Mesenchymal stem cell (in vitro differentiated cells and primary cell): ENCODE data around the gene CHKA.

Experiments used
- DNase-seq: peaks from one replicate; pipeline ENCODE4 v3.0.0-alpha.2; 2013
- H2AFZ ChIP-seq: one replicate; pipeline ENCODE4 v1.6.1; 2013; ENCODE audit warnings: low read depth, mild to moderate bottlenecking, control low read depth, inconsistent platforms, low read length, moderate library complexity
- H2AK5ac ChIP-seq: 2 replicates; pipeline ENCODE4 v1.6.1; 2013; ENCODE audit warnings: low read length, moderate library complexity, mild to moderate bottlenecking, inconsistent platforms; ENCODE audit not compliant: severe bottlenecking
- H2BK120ac ChIP-seq: one replicate; pipeline ENCODE4 v1.6.1; 2013; ENCODE audit warnings: low read depth, mild to moderate bottlenecking, inconsistent platforms, low read length, moderate library complexity
- H2BK12ac ChIP-seq, 2 experiments: one replicate each; pipeline ENCODE4 v1.6.1; 2013; ENCODE audit warnings: inconsistent platforms in 2 of 2, low read length in 2 of 2, mild to moderate bottlenecking in 2 of 2, moderate library complexity in 2 of 2, control low read depth in 1 of 2
- H2BK15ac ChIP-seq: one replicate; pipeline ENCODE4 v1.6.1; 2013; ENCODE audit warnings: mild to moderate bottlenecking, low read depth, inconsistent platforms; ENCODE audit not compliant: poor library complexity, severe bottlenecking
- H2BK5ac ChIP-seq: 2 replicates; pipeline ENCODE4 v1.6.1; 2013; ENCODE audit warnings: low read depth, mild to moderate bottlenecking, low read length, control low read depth, inconsistent platforms; ENCODE audit not compliant: poor library complexity, severe bottlenecking
- H3K14ac ChIP-seq, 2 experiments: one replicate each; pipeline ENCODE4 v1.6.1; 2013; ENCODE audit warnings: inconsistent platforms in 2 of 2, low read length in 2 of 2, control low read depth in 1 of 2, mild to moderate bottlenecking in 1 of 2, moderate library complexity in 1 of 2
- H3K18ac ChIP-seq, 2 experiments: one replicate each; pipeline ENCODE4 v1.6.1; 2013; ENCODE audit warnings: inconsistent platforms in 2 of 2, low read length in 2 of 2, control low read depth in 1 of 2, low read depth in 1 of 2, mild to moderate bottlenecking in 1 of 2
- H3K23ac ChIP-seq, 2 experiments: one replicate each; pipeline ENCODE4 v1.6.1; 2013; ENCODE audit warnings: inconsistent platforms in 2 of 2, low read length in 2 of 2, mild to moderate bottlenecking in 2 of 2, moderate library complexity in 2 of 2, control low read depth in 1 of 2
- H3K27ac ChIP-seq: 2 replicates; pipeline ENCODE4 v1.5.1; 2013; ENCODE audit warnings: mild to moderate bottlenecking, moderate library complexity, low read length, control low read depth, inconsistent platforms; ENCODE audit not compliant: poor library complexity, severe bottlenecking
- H3K27me3 ChIP-seq, 2 experiments: 2 replicates each; pipeline versions ENCODE4 v1.6.1 to v1.7.0; 2013; ENCODE audit warnings: low read length in 2 of 2, mild to moderate bottlenecking in 2 of 2, moderate library complexity in 2 of 2, control low read depth in 1 of 2, inconsistent platforms in 1 of 2; ENCODE audit not compliant: control insufficient read depth in 1 of 2, insufficient read depth in 1 of 2
- H3K36me3 ChIP-seq, 2 experiments: 2 replicates each; pipeline versions ENCODE4 v1.6.1 to v1.7.0; 2013; ENCODE audit warnings: low read length in 2 of 2, control low read depth in 1 of 2, inconsistent platforms in 1 of 2, low read depth in 1 of 2, mild to moderate bottlenecking in 1 of 2; ENCODE audit not compliant: insufficient read depth in 2 of 2, control insufficient read depth in 1 of 2
- H3K4ac ChIP-seq, 2 experiments: one replicate each; pipeline ENCODE4 v1.6.1; 2013; ENCODE audit warnings: inconsistent platforms in 2 of 2, low read length in 2 of 2, mild to moderate bottlenecking in 2 of 2, moderate library complexity in 2 of 2, control low read depth in 1 of 2, low read depth in 1 of 2
- H3K4me1 ChIP-seq: 2 replicates; pipeline ENCODE4 v1.6.1; 2013; ENCODE audit warnings: low read depth, low read length, control low read depth; ENCODE audit not compliant: control insufficient read depth, insufficient read depth
- H3K4me2 ChIP-seq: 2 replicates; pipeline ENCODE4 v1.6.1; 2013; ENCODE audit warnings: low read length, mild to moderate bottlenecking, inconsistent platforms; ENCODE audit not compliant: poor library complexity, severe bottlenecking
- H3K4me3 ChIP-seq, 2 experiments: 2 replicates each; pipeline versions ENCODE4 v1.5.1 to v1.7.0; 2013; ENCODE audit warnings: low read length in 2 of 2, mild to moderate bottlenecking in 2 of 2, control low read depth in 1 of 2, low read depth in 1 of 2; ENCODE audit not compliant: insufficient read depth in 1 of 2
- H3K79me1 ChIP-seq: replicated peaks from 2 replicates; pipeline ENCODE4 v1.6.1; 2013; ENCODE audit warnings: mild to moderate bottlenecking, control low read depth, low read length, inconsistent platforms; ENCODE audit not compliant: poor library complexity, severe bottlenecking
- H3K9ac ChIP-seq: 2 replicates; pipeline ENCODE4 v1.7.0; 2013; ENCODE audit warnings: mild to moderate bottlenecking, low read length, moderate library complexity
- H3K9me3 ChIP-seq: 2 replicates; pipeline ENCODE4 v1.7.0; 2013; ENCODE audit warnings: mild to moderate bottlenecking, low read length; ENCODE audit not compliant: control insufficient read depth
- H4K8ac ChIP-seq: one replicate; pipeline ENCODE4 v1.6.1; 2013; ENCODE audit warnings: inconsistent platforms, mild to moderate bottlenecking, low read length, moderate library complexity
- H4K91ac ChIP-seq: one replicate; pipeline ENCODE4 v1.6.1; 2013; ENCODE audit warnings: mild to moderate bottlenecking, low read length, inconsistent platforms
- WGBS: methylation state at CpG from one replicate; pipeline ENCODE4 v1.1.7; 2013; ENCODE audit warnings: mixed read lengths; 5-methylcytosine and 5-hydroxymethylcytosine counted together

Gene CHKA

DNA sequence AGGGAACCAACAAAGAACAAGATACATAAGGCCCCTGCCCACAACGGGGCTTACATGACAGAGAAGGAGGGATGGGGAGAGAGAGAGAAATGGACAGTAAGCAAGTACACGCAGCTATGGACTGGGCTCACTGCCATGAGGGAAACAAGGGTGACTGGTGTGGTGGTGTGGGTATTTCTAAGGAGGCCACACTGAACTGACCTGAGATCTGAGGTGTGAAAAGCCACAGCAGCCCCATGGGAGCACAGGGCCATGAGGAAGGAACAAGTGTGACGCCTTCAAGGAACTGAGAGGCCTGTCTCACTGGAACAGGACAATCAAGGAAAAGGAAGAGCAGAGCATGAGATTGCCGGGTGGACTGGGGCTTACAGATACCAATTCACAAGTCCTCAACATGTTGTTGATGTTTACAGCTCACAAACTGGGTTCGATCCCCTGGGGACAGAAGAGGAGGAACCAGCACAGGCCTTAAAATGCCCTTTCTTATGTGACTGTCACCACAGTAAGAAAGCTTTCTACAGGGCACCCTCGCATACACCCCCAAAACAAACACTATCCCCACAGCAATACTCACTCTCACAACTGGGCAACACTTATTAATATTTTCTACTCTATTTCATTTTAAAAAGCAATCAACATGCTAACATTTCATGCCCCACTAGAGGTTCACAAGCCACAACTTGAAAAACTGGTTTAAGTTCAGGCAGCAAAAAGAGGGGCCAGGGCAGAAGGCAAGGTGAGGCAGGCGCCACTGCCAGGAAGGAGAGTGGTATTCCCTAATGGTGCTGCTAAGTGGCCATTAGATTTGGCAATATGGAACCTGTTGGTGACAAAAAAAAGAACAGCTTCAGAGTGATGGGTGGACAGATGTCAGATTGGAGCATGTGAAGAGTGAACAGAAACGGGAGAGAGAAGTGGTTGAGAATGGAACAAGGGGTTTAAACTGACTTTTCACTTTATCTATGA, 43.3 kb downstream of the CHKA start:
- Histone ChIP-seq H3K27me3 (no peaks in the 10 kb centered on the region), H3K4ac (no peak overlapping the region), H2BK15ac (no peak overlapping the region), H3K9ac (no peak overlapping the region), H3K27ac (no peak overlapping the region), H3K4me1 (peaks cover 5% of the 10 kb centered on the region), H4K91ac (no peak overlapping the region), H3K14ac (no peak overlapping the region), H2BK5ac (no peak overlapping the region), H2AFZ (no peak overlapping the region), H3K79me1 (peaks cover 21% of the 10 kb centered on the region), H2AK5ac (no peak overlapping the region), H3K18ac (no peak overlapping the region), H3K4me2 (no peak overlapping the region), H2BK120ac (no peak overlapping the region), H4K8ac (no peak overlapping the region), H3K4me3 (no peak overlapping the region), H3K36me3 (peaks cover 23 to 26% of the 10 kb centered on the region in 2 experiments), H2BK12ac (no peak overlapping the region), H3K9me3 (no peaks in the 10 kb centered on the region), H3K23ac (no peak overlapping the region)
- no peak for DNase-seq
- 97% methylated on average over 7 of the region's 8 CpGs for WGBS

- Histone ChIP-seq H2AK5ac (no peak overlapping the region), H2AFZ (no peak overlapping the region)
Observed at GRCh38 chr11:68076371-68077042, 44.7 kb downstream of the CHKA start.

GRCh38 chr11:68074584-68075352, 46.4 kb downstream of the CHKA start:
- Histone ChIP-seq H3K36me3 (peaks cover 24 to 38% of the 10 kb centered on the region in 2 experiments), H3K18ac (no peak overlapping the region), H3K4me3 (no peak overlapping the region), H3K14ac (no peak overlapping the region), H2BK5ac (no peak overlapping the region), H2AFZ (no peak overlapping the region), H3K27me3 (no peaks in the 10 kb centered on the region), H2AK5ac (no peak overlapping the region), H3K4me1 (no peaks in the 10 kb centered on the region), H2BK12ac (no peak overlapping the region), H3K4me2 (no peak overlapping the region), H3K27ac (no peak overlapping the region), H3K79me1 (peaks cover 17% of the 10 kb centered on the region), H4K8ac (no peak overlapping the region), H3K4ac (no peak overlapping the region), H3K9ac (no peak overlapping the region), H2BK15ac (no peak overlapping the region), H2BK120ac (no peak overlapping the region), H3K23ac (no peak overlapping the region), H4K91ac (no peak overlapping the region), H3K9me3 (no peaks in the 10 kb centered on the region)
- WGBS = 95% methylated on average over 8 of the region's 10 CpGs
- DNase-seq = no peak

More at GRCh38 chr11:68076371-68077042, 44.7 kb downstream of the CHKA start:
- Histone ChIP-seq H2BK12ac (no peak overlapping the region), H3K9ac (no peak overlapping the region), H3K27ac (no peak overlapping the region), H3K4me1 (peaks cover 1% of the 10 kb centered on the region), H2BK15ac (no peak overlapping the region), H3K27me3 (no peaks in the 10 kb centered on the region), H4K91ac (no peak overlapping the region), H3K4ac (no peak overlapping the region), H3K23ac (no peak overlapping the region), H4K8ac (no peak overlapping the region), H2BK120ac (no peak overlapping the region), H3K14ac (no peak overlapping the region), H3K4me2 (no peak overlapping the region), H3K79me1 (peaks cover 22% of the 10 kb centered on the region), H2BK5ac (no peak overlapping the region), H3K9me3 (no peaks in the 10 kb centered on the region), H3K18ac (no peak overlapping the region), H3K36me3 (peaks cover 25 to 33% of the 10 kb centered on the region in 2 experiments), H3K4me3 (no peak overlapping the region)
- WGBS = 97% methylated on average over 7 of the region's 11 CpGs
- peak; percentile 16 for DNase-seq
